ENCODE measurements around the gene GRK4. TPM values are rescaled to one million over a fixed set of nuclear protein-coding genes. Genes with fewer than 3 reads are reported as not detected.
A peak's percentile ranks its signal among the peaks of the same experiment; 100 is the strongest.
"Not testable (repeated sequence)": the region's sequence is repeated elsewhere in the genome, so short reads cannot be mapped to it uniquely, and the experiment has no call there.

Gene GRK4
- total and polyA plus RNA-seq, 2 donors = 2.3 to 5.6 TPM

GRCh38 chr4:2934813-2935761 is 28.3 kb upstream of the GRK4 start:
- Histone ChIP-seq H3K9me3 (ENCODE audit: control insufficient read depth in 2 of 2, insufficient read depth in 1 of 2, low read length in 1 of 2) (no peaks in the 10 kb centered on the region), H3K4me3 (ENCODE audit: low read length in 2 of 2) (peak overlapping the region; percentile 75 to 94), H3K27me3 (ENCODE audit: control insufficient read depth in 2 of 2, insufficient read depth in 1 of 2, low read length in 1 of 2) (no peaks in the 10 kb centered on the region), H3K4me1 (ENCODE audit: control insufficient read depth in 2 of 2, insufficient read depth in 2 of 2, low read length in 2 of 2) (peaks cover 2 to 45% of the 10 kb centered on the region in 2 donors), H3K36me3 (ENCODE audit: control insufficient read depth in 2 of 2, insufficient read depth in 2 of 2, low read length in 1 of 2) (peaks cover 36 to 43% of the 10 kb centered on the region in 2 donors), H3K27ac (ENCODE audit: low read depth in 1 of 2, low read length in 1 of 2) (peak overlapping the region; percentile 71 to 80)
- peak; percentile 67 to 96 (median 86) for DNase-seq (ENCODE audit: low read depth in 6 of 9, low spot score in 9 of 9)
- under 1% methylated on average over 70 of the region's 70 CpGs for WGBS

DNA sequence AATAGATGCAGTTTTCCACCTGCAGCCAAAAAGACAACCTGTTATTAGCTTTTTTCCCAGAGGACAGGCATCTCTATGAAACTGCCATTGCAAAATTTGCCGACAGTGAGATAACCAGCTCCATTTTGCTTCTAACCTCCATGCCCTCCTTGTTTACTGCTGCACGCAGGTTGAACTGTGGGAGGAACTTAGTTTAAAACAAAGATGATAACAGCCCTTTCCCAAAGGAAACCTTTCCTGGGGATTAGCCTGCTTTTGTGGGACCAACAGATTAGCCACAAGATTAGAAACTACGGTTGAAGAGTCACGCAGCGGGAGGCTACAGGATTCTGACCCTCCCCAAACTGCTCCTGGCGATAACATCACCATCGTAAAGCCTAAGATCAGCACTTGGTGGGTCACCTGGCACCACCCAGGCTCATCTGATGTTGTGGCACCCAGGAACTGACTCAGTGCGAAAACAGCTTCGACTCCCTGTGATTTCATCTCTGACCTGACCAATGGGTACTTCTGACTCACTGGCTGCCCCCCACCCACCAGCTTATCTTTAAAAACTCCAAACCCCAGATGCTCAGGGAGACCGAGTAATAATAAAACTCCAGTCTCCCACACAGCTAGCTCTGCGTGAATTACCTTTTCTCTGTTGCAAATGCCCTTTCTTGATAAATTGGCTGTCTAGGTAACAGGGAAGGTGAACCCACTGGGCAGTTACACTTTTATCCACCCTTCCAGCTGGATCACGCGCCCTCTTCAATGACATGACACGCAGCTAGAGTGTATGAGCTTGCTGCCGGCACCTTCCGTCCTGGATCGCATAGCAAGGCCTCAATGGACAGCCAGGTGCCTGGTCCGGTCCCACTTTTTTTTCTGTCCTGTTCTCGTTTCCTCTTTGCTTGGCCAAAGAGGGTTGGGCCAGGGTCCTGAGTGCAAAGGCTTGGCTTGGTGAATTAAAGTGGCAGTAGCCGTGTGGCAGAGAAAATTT is 27.3 kb upstream of the GRK4 start:
- Histone ChIP-seq H3K27me3 (ENCODE audit: control insufficient read depth in 2 of 2, insufficient read depth in 1 of 2, low read length in 1 of 2) (no peaks in the 10 kb centered on the region), H3K4me3 (ENCODE audit: low read length in 2 of 2) (peak overlapping the region; percentile 75 to 94), H3K27ac (ENCODE audit: low read depth in 1 of 2, low read length in 1 of 2) (peak overlapping the region in 1 of 2 donors; percentile 38), H3K36me3 (ENCODE audit: control insufficient read depth in 2 of 2, insufficient read depth in 2 of 2, low read length in 1 of 2) (peaks cover 37 to 43% of the 10 kb centered on the region in 2 donors), H3K9me3 (ENCODE audit: control insufficient read depth in 2 of 2, insufficient read depth in 1 of 2, low read length in 1 of 2) (no peaks in the 10 kb centered on the region), H3K4me1 (ENCODE audit: control insufficient read depth in 2 of 2, insufficient read depth in 2 of 2, low read length in 2 of 2) (peaks cover 2 to 45% of the 10 kb centered on the region in 2 donors)
- 93% methylated on average over 20 of the region's 20 CpGs for WGBS
- no peak for DNase-seq (ENCODE audit: low read depth in 6 of 9, low spot score in 9 of 9)

- Histone ChIP-seq H3K4me1 (ENCODE audit: control insufficient read depth in 2 of 2, insufficient read depth in 2 of 2, low read length in 2 of 2) (peaks cover 2 to 41% of the 10 kb centered on the region in 2 donors), H3K27me3 (ENCODE audit: control insufficient read depth in 2 of 2, insufficient read depth in 1 of 2, low read length in 1 of 2) (no peaks in the 10 kb centered on the region), H3K36me3 (ENCODE audit: control insufficient read depth in 2 of 2, insufficient read depth in 2 of 2, low read length in 1 of 2) (peaks cover 42 to 47% of the 10 kb centered on the region in 2 donors), H3K27ac (ENCODE audit: low read depth in 1 of 2, low read length in 1 of 2) (peak overlapping the region; percentile 38 to 55), H3K4me3 (ENCODE audit: low read length in 2 of 2) (no peak overlapping the region), H3K9me3 (ENCODE audit: control insufficient read depth in 2 of 2, insufficient read depth in 1 of 2, low read length in 1 of 2) (no peaks in the 10 kb centered on the region)
- DNase-seq (ENCODE audit: low read depth in 6 of 9, low spot score in 9 of 9) = no peak
- 85% methylated on average over 6 of the region's 6 CpGs for WGBS
These were observed 26.6 kb upstream of the GRK4 start for GRCh38 chr4:2936773-2937145.

GRCh38 chr4:2937146-2937857 is 26.1 kb upstream of the GRK4 start:
- Histone ChIP-seq H3K9me3 (ENCODE audit: control insufficient read depth in 2 of 2, insufficient read depth in 1 of 2, low read length in 1 of 2) (no peaks in the 10 kb centered on the region), H3K27ac (ENCODE audit: low read depth in 1 of 2, low read length in 1 of 2) (peak overlapping the region; percentile 38 to 55)

GRCh38 chr4:2937986-2938385 is 25.4 kb upstream of the GRK4 start:
- DNase-seq (ENCODE audit: low read depth in 6 of 9, low spot score in 9 of 9) = no peak
- Histone ChIP-seq H3K4me3 (ENCODE audit: low read length in 2 of 2) (no peak overlapping the region), H3K9me3 (ENCODE audit: control insufficient read depth in 2 of 2, insufficient read depth in 1 of 2, low read length in 1 of 2) (no peaks in the 10 kb centered on the region), H3K27ac (ENCODE audit: low read depth in 1 of 2, low read length in 1 of 2) (no peak overlapping the region), H3K4me1 (ENCODE audit: control insufficient read depth in 2 of 2, insufficient read depth in 2 of 2, low read length in 2 of 2) (peaks cover 2 to 30% of the 10 kb centered on the region in 2 donors), H3K27me3 (ENCODE audit: control insufficient read depth in 2 of 2, insufficient read depth in 1 of 2, low read length in 1 of 2) (no peaks in the 10 kb centered on the region), H3K36me3 (ENCODE audit: control insufficient read depth in 2 of 2, insufficient read depth in 2 of 2, low read length in 1 of 2) (peaks cover 52 to 60% of the 10 kb centered on the region in 2 donors)
- 94% methylated on average over 12 of the region's 12 CpGs for WGBS

More at GRCh38 chr4:2937146-2937857, 26.1 kb upstream of the GRK4 start:
- peaks cover 2 to 36% of the 10 kb centered on the region in 2 donors for H3K4me1 ChIP-seq (ENCODE audit: control insufficient read depth in 2 of 2, insufficient read depth in 2 of 2, low read length in 2 of 2)
- H3K4me3 ChIP-seq (ENCODE audit: low read length in 2 of 2) = no peak overlapping the region
- peaks cover 45 to 53% of the 10 kb centered on the region in 2 donors for H3K36me3 ChIP-seq (ENCODE audit: control insufficient read depth in 2 of 2, insufficient read depth in 2 of 2, low read length in 1 of 2)
- H3K27me3 ChIP-seq (ENCODE audit: control insufficient read depth in 2 of 2, insufficient read depth in 1 of 2, low read length in 1 of 2) = no peaks in the 10 kb centered on the region
- DNase-seq (ENCODE audit: low read depth in 6 of 9, low spot score in 9 of 9) = no peak
- 93% methylated on average over 23 of the region's 23 CpGs for WGBS

GRCh38 chr4:2938411-2938810 is 25.0 kb upstream of the GRK4 start:
- DNase-seq (ENCODE audit: low read depth in 6 of 9, low spot score in 9 of 9); H3K27me3 ChIP-seq (ENCODE audit: control insufficient read depth in 2 of 2, insufficient read depth in 1 of 2, low read length in 1 of 2); H3K4me3 ChIP-seq (ENCODE audit: low read length in 2 of 2); H3K9me3 ChIP-seq (ENCODE audit: control insufficient read depth in 2 of 2, insufficient read depth in 1 of 2, low read length in 1 of 2); H3K27ac ChIP-seq (ENCODE audit: low read depth in 1 of 2, low read length in 1 of 2): not testable (repeated sequence)
- Histone ChIP-seq H3K4me1 (ENCODE audit: control insufficient read depth in 2 of 2, insufficient read depth in 2 of 2, low read length in 2 of 2) (peaks cover 2 to 27% of the 10 kb centered on the region in 2 donors), H3K36me3 (ENCODE audit: control insufficient read depth in 2 of 2, insufficient read depth in 2 of 2, low read length in 1 of 2) (peaks cover 56 to 64% of the 10 kb centered on the region in 2 donors)
- 98% methylated on average over 10 of the region's 10 CpGs for WGBS

- H3K4me3 ChIP-seq (ENCODE audit: low read length in 2 of 2) = no peak overlapping the region
- no peaks in the 10 kb centered on the region for H3K27me3 ChIP-seq (ENCODE audit: control insufficient read depth in 2 of 2, insufficient read depth in 1 of 2, low read length in 1 of 2)
- H3K9me3 ChIP-seq (ENCODE audit: control insufficient read depth in 2 of 2, insufficient read depth in 1 of 2, low read length in 1 of 2) = no peaks in the 10 kb centered on the region
- no peak for DNase-seq (ENCODE audit: low read depth in 6 of 9, low spot score in 9 of 9)
- 91% methylated on average over 14 of the region's 14 CpGs for WGBS
- H3K4me1 ChIP-seq (ENCODE audit: control insufficient read depth in 2 of 2, insufficient read depth in 2 of 2, low read length in 2 of 2) = peaks cover 2 to 22% of the 10 kb centered on the region in 2 donors
- H3K27ac ChIP-seq (ENCODE audit: low read depth in 1 of 2, low read length in 1 of 2) = no peak overlapping the region
- peaks cover 61 to 69% of the 10 kb centered on the region in 2 donors for H3K36me3 ChIP-seq (ENCODE audit: control insufficient read depth in 2 of 2, insufficient read depth in 2 of 2, low read length in 1 of 2)
These were observed 24.5 kb upstream of the GRK4 start for GRCh38 chr4:2938906-2939305.

GRCh38 chr4:2939383-2940243 is 23.8 kb upstream of the GRK4 start:
- Histone ChIP-seq H3K4me3 (ENCODE audit: low read length in 2 of 2) (no peak overlapping the region), H3K27ac (ENCODE audit: low read depth in 1 of 2, low read length in 1 of 2) (no peak overlapping the region), H3K9me3 (ENCODE audit: control insufficient read depth in 2 of 2, insufficient read depth in 1 of 2, low read length in 1 of 2) (no peaks in the 10 kb centered on the region), H3K27me3 (ENCODE audit: control insufficient read depth in 2 of 2, insufficient read depth in 1 of 2, low read length in 1 of 2) (no peaks in the 10 kb centered on the region), H3K36me3 (ENCODE audit: control insufficient read depth in 2 of 2, insufficient read depth in 2 of 2, low read length in 1 of 2) (peaks cover 66 to 73% of the 10 kb centered on the region in 2 donors), H3K4me1 (ENCODE audit: control insufficient read depth in 2 of 2, insufficient read depth in 2 of 2, low read length in 2 of 2) (peaks cover 2 to 20% of the 10 kb centered on the region in 2 donors)
- DNase-seq (ENCODE audit: low read depth in 6 of 9, low spot score in 9 of 9) = no peak
- 94% methylated on average over 30 of the region's 30 CpGs for WGBS

Measured in thymus (tissue), 11 donors.